ENCODE data around the gene LCTL.

- no peak for TF ChIP-seq REST (IDR thresholded peaks at IDR 0.05; ENCODE audit: low read depth, low read length)
- no peak for TF ChIP-seq CTCF (IDR thresholded peaks at IDR 0.05)
- TF ChIP-seq SMC3 (IDR thresholded peaks at IDR 0.05; ENCODE audit: low read depth, low read length) = no peak
- no peak for TF ChIP-seq FOXJ3 (CRISPR knock-in tag; IDR thresholded peaks at IDR 0.05)
- no peak for TF ChIP-seq RFX5 (IDR thresholded peaks at IDR 0.05; ENCODE audit: low read length)
- no peak for TF ChIP-seq YY1 (IDR thresholded peaks at IDR 0.05; ENCODE audit: low read depth)
- no peak for TF ChIP-seq RAD21 (IDR thresholded peaks at IDR 0.05; ENCODE audit: low read length)
- TF ChIP-seq EZH2phosphoT487 (IDR thresholded peaks at IDR 0.05; ENCODE audit: borderline replicate concordance, low read depth) = no peak
- TF ChIP-seq USF2 (IDR thresholded peaks at IDR 0.05; ENCODE audit: borderline replicate concordance, low read depth, low read length) = no peak
- no peak for TF ChIP-seq ELF1 (IDR thresholded peaks at IDR 0.05)
- no peak for TF ChIP-seq JUND (IDR thresholded peaks at IDR 0.05)
- TF ChIP-seq MAX (IDR thresholded peaks at IDR 0.05; ENCODE audit: low read depth) = no peak
Measured at GRCh38 chr15:66614951-66615760, 49.4 kb upstream of the LCTL start.
